A549 (cell line): ENCODE measurements around the gene NCEH1.

Experiments used
- CEBPB ChIP-seq, 2 experiments: fragments of >200 bp in 1 of 2; sonication (Bioruptor Twin) in 1 of 2; formaldehyde crosslinking in 1 of 2; IDR thresholded peaks; 2 replicates each; pipeline ENCODE4 v1.6.1; 2012 to 2016
- CTCF ChIP-seq: fragments of >200 bp; sonication (Bioruptor Twin); formaldehyde crosslinking; IDR thresholded peaks from 3 replicates; pipeline ENCODE4 v1.5.1; 2016
- HEYL ChIP-seq: fragments of 250-450 bp; sonication (Bioruptor Pico); IDR thresholded peaks from 2 replicates; pipeline ENCODE4 v1.8.0; 2021; ENCODE audit warnings: mild to moderate bottlenecking, moderate library complexity
- HOXB5 ChIP-seq: fragments of 250-450 bp; sonication (Bioruptor Pico); IDR thresholded peaks from 2 replicates; pipeline ENCODE4 v1.5.0; 2020; ENCODE audit warnings: mild to moderate bottlenecking, moderate library complexity
- MYC ChIP-seq: IDR thresholded peaks from 2 replicates; pipeline ENCODE4 v1.6.1; 2012; ENCODE audit warnings: mild to moderate bottlenecking, inconsistent platforms, low read length, improper control_type of control experiment, borderline replicate concordance
- NR3C1 ChIP-seq: fragments of >200 bp; sonication (Bioruptor Twin); formaldehyde crosslinking; IDR thresholded peaks from 3 replicates; pipeline ENCODE4 v1.6.1; 2017
- PHF8 ChIP-seq: fragments of 200-600 bp; sonication (generic); IDR thresholded peaks from 2 replicates; pipeline ENCODE4 v1.6.1; 2016; ENCODE audit warnings: low read depth, mild to moderate bottlenecking, antibody characterized with exemption, moderate library complexity, borderline replicate concordance
- POLR2A ChIP-seq: IDR thresholded peaks from 2 replicates; pipeline ENCODE4 v1.6.1; 2012; ENCODE audit warnings: mild to moderate bottlenecking, low read length
- SMC3 ChIP-seq: fragments of >200 bp; sonication (Bioruptor Twin); formaldehyde crosslinking; IDR thresholded peaks from 3 replicates; pipeline ENCODE4 v1.6.1; 2018; ENCODE audit warnings: inconsistent platforms
- USF2 ChIP-seq: fragments of 450-650 bp; IDR thresholded peaks from 2 replicates; pipeline ENCODE4 v1.6.1; 2014; ENCODE audit warnings: antibody characterized with exemption
- TF ChIP-seq, protein P1 (sequence below): IDR thresholded peaks from 2 replicates; pipeline ENCODE4 v1.6.1; 2012

DNA sequence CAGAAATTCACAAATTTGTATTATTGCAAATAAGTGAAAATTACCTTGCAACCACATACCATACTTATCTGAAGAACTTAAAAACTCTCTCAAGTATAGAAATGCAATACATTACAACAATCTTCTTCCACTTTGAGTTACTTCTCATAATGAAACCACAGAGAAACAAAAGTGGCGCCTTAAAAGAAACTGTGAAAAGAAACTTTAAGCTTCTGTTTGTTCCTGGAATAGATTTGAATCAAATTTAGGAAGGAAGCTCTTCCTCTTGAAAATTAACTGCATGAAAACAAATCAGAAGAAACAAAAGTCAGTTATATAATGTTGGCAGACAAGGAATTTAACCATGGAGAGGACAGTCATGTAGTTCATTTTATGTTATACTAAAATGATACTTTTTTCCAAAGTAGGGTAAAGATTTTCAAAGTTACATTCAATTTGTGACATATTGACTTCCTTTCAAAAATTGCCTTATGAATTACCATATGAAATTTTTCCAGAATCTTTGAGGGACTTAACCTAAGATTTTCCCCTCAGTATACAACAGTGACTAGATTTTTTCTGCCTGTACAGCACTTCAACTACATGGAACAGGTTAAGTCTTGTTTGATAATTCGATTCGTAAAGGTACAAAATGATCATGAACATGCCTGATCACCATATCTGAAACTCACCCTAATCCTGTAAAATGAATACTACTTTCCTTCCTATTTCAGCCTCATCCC is 130.0 kb downstream of the NCEH1 start:
- no peak for TF ChIP-seq SMC3
- TF ChIP-seq HOXB5: no peak
- no peak for TF ChIP-seq CTCF
- no peak for TF ChIP-seq CEBPB (IDR thresholded peaks at IDR 0.05)
- TF ChIP-seq POLR2A: no peak
- TF ChIP-seq NR3C1: no peak
- TF ChIP-seq HEYL (CRISPR knock-in tag): no peak
- TF ChIP-seq, protein P1, sequence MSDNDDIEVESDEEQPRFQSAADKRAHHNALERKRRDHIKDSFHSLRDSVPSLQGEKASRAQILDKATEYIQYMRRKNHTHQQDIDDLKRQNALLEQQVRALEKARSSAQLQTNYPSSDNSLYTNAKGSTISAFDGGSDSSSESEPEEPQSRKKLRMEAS: no peak
- no peak for TF ChIP-seq MYC
- no peak for TF ChIP-seq PHF8
- no peak for TF ChIP-seq USF2
